A549 (cell line): Measurements from ENCODE around the gene PPIH. TPM values are rescaled to one million over a fixed set of nuclear protein-coding genes. Genes with fewer than 3 reads are reported as not detected.

Experiments used
- ATAC-seq, 2 experiments: fragments of 200-7000 bp in 1 of 2; fragments of >200 bp in 1 of 2; cut with Nextera tagmentation in 1 of 2; cut with Tn5 transposase in 1 of 2; 3 replicates each; pipeline versions ENCODE4 v1.8.0 to v1.9.1; 2018 to 2020; ENCODE audit warnings: mild to moderate bottlenecking in 1 of 2, moderate library complexity in 1 of 2
- CTCF ChIA-PET: fragments of 300-600 bp; sonication (Branson Sonifier 250); formaldehyde crosslinking; extraction: SDS; loops from one replicate; lab custom pipeline; 2021; ENCODE audit warnings: antibody characterized with exemption, inconsistent platforms; lab: Yijun Ruan, JAX
- POLR2A ChIA-PET: fragments of 350-600 bp; formaldehyde crosslinking; extraction: SDS; loops from one replicate; lab custom pipeline; 2021; ENCODE audit warnings: antibody characterized with exemption, inconsistent platforms; lab: Yijun Ruan, JAX
- DNase-seq, 2 experiments: peaks; one replicate each; pipeline versions ENCODE4 v3.0.0 to v3.0.0-alpha.2; 2011 to 2016; ENCODE audit warnings: low read depth in 1 of 2, low spot score in 1 of 2
- FAIRE-seq: peaks from 2 replicates; lab custom pipeline; 2011; peaks lifted over from hg19 to GRCh38; lab: Jason Lieb, UNC
- H3K27ac ChIP-seq, 2 experiments: fragments of >200 bp; sonication (Bioruptor Twin); formaldehyde crosslinking; 3 replicates each; pipeline ENCODE4 v1.5.1; 2016 to 2017
- H3K4me1 ChIP-seq: fragments of >200 bp; sonication (Bioruptor Twin); formaldehyde crosslinking; 3 replicates; pipeline ENCODE4 v1.6.1; 2016
- H3K4me2 ChIP-seq: fragments of >200 bp; sonication (Bioruptor Twin); formaldehyde crosslinking; 3 replicates; pipeline ENCODE4 v1.6.1; 2016
- H3K4me3 ChIP-seq: fragments of >200 bp; sonication (Bioruptor Twin); formaldehyde crosslinking; 3 replicates; pipeline ENCODE4 v1.5.1; 2016
- H3K9me3 ChIP-seq: fragments of >200 bp; sonication (Bioruptor Twin); formaldehyde crosslinking; 3 replicates; pipeline ENCODE4 v1.6.1; 2016
- ATOH8 ChIP-seq: fragments of 250-450 bp; sonication (Bioruptor Pico); IDR thresholded peaks from 2 replicates; pipeline ENCODE4 v1.5.0; 2020; ENCODE audit warnings: low read depth, mild to moderate bottlenecking, moderate library complexity
- BCL3 ChIP-seq: fragments of >200 bp; sonication (Bioruptor Twin); formaldehyde crosslinking; IDR thresholded peaks from 3 replicates; pipeline ENCODE4 v1.6.1; 2016
- BHLHE40 ChIP-seq: IDR thresholded peaks from 2 replicates; pipeline ENCODE4 v1.6.1; 2012; ENCODE audit warnings: low read depth, low read length, inconsistent platforms
- CBX8 ChIP-seq: fragments of 200-600 bp; sonication (generic); IDR thresholded peaks from 2 replicates; pipeline ENCODE4 v1.6.1; 2016
- EHF ChIP-seq: fragments of 250-450 bp; sonication (Bioruptor Pico); IDR thresholded peaks from 2 replicates; pipeline ENCODE4 v1.5.0; 2020; ENCODE audit warnings: mild to moderate bottlenecking
- ESRRA ChIP-seq: fragments of 150-350 bp; IDR thresholded peaks from 2 replicates; pipeline ENCODE4 v1.6.1; 2014; ENCODE audit warnings: mild to moderate bottlenecking, low read length, borderline replicate concordance
- FOSB ChIP-seq: fragments of 250-450 bp; sonication (Bioruptor Pico); IDR thresholded peaks from 2 replicates; pipeline ENCODE4 v1.5.0; 2020; ENCODE audit warnings: mild to moderate bottlenecking, moderate library complexity
- FOXS1 ChIP-seq: fragments of 250-450 bp; sonication (Bioruptor Pico); IDR thresholded peaks from 2 replicates; pipeline ENCODE4 v1.5.0; 2020; ENCODE audit warnings: mild to moderate bottlenecking, moderate library complexity
- GATA3 ChIP-seq: IDR thresholded peaks from 2 replicates; pipeline ENCODE4 v1.6.1; 2012; ENCODE audit warnings: borderline replicate concordance
- HEYL ChIP-seq: fragments of 250-450 bp; sonication (Bioruptor Pico); IDR thresholded peaks from 2 replicates; pipeline ENCODE4 v1.8.0; 2021; ENCODE audit warnings: mild to moderate bottlenecking, moderate library complexity
- HOXB13 ChIP-seq: fragments of 250-450 bp; sonication (Bioruptor Pico); IDR thresholded peaks from 2 replicates; pipeline ENCODE4 v1.5.0; 2020; ENCODE audit warnings: low read depth, mild to moderate bottlenecking, moderate library complexity
- HOXB5 ChIP-seq: fragments of 250-450 bp; sonication (Bioruptor Pico); IDR thresholded peaks from 2 replicates; pipeline ENCODE4 v1.5.0; 2020; ENCODE audit warnings: mild to moderate bottlenecking, moderate library complexity
- JUN ChIP-seq, 2 experiments: fragments of >200 bp; sonication (Bioruptor Twin); formaldehyde crosslinking; IDR thresholded peaks; 2 replicates in 1 of 2; 3 replicates in 1 of 2; pipeline ENCODE4 v1.6.1; 2016 to 2017
- JUNB ChIP-seq: fragments of >200 bp; sonication (Bioruptor Twin); formaldehyde crosslinking; IDR thresholded peaks from 2 replicates; pipeline ENCODE4 v1.6.1; 2016
- MAX ChIP-seq: IDR thresholded peaks from 2 replicates; pipeline ENCODE4 v1.6.1; 2012
- MYC ChIP-seq: IDR thresholded peaks from 2 replicates; pipeline ENCODE4 v1.6.1; 2012; ENCODE audit warnings: mild to moderate bottlenecking, inconsistent platforms, low read length, improper control_type of control experiment, borderline replicate concordance
- NPAS2 ChIP-seq: fragments of 250-450 bp; sonication (Bioruptor Pico); IDR thresholded peaks from 2 replicates; pipeline ENCODE4 v1.8.0; 2022; ENCODE audit warnings: mild to moderate bottlenecking, moderate library complexity, borderline replicate concordance
- REST ChIP-seq: fragments of 200-600 bp; sonication (generic); IDR thresholded peaks from 2 replicates; pipeline ENCODE4 v1.6.1; 2016; ENCODE audit warnings: antibody characterized with exemption, mild to moderate bottlenecking, moderate library complexity
- SREBF2 ChIP-seq: fragments of 450-650 bp; IDR thresholded peaks from 2 replicates; pipeline ENCODE4 v1.6.1; 2014; ENCODE audit warnings: mild to moderate bottlenecking, moderate library complexity
- TP53 ChIP-seq: fragments of 250-450 bp; sonication (Bioruptor Pico); IDR thresholded peaks from 2 replicates; pipeline ENCODE4 v1.5.0; 2021; ENCODE audit warnings: mild to moderate bottlenecking, moderate library complexity
- ZC3H11A ChIP-seq: fragments of 450-650 bp; IDR thresholded peaks from 2 replicates; pipeline ENCODE4 v1.6.1; 2014; ENCODE audit warnings: antibody characterized with exemption, mild to moderate bottlenecking
- ZNF302 ChIP-seq: fragments of 250-450 bp; sonication (Bioruptor Pico); IDR thresholded peaks from 2 replicates; pipeline ENCODE4 v1.9.0; 2021; ENCODE audit warnings: inconsistent platforms, mild to moderate bottlenecking, moderate library complexity
- WGBS: methylation state at CpG from one replicate; pipeline ENCODE4 v1.1.6; 2017; ENCODE audit errors: missing lambda C conversion rate; 5-methylcytosine and 5-hydroxymethylcytosine counted together
- polyA plus RNA-seq, 4 experiments: library from polyadenylated mRNA; depleted of rRNA in 3 of 4; stranded (reverse); fragments of >200 nt; fragmentation: RNase III in 1 of 4; extraction: RNeasy Plus Mini Kit Qiagen cat#74134 plus additional on column Dnase treatment in 1 of 4; gene quantifications; 2 replicates in 3 of 4; 3 replicates in 1 of 4; pipeline ENCODE4 v1.2.3, GENCODE V29; 2011 to 2017

Gene PPIH
- polyA plus RNA-seq, 2 of the 4 experiments (the other 2 are of a cell fraction), result 59.0 to 68.9 TPM

- TF ChIP-seq NPAS2, result 0 out of 2 replicates have a peak, but pooled peaks have one; percentile 4
- 0 out of 2 replicates have a peak, but pooled peaks have one; percentile 40 for TF ChIP-seq MYC
- no peak for TF ChIP-seq SREBF2
- TF ChIP-seq BCL3, result peak; percentile 88; the same call in 1 of the 3 replicates
These were observed at the start of gene PPIH (continued) for GRCh38 chr1:42657981-42658876.

GRCh38 chr1:42613803-42614131 lies 44.5 kb upstream of the PPIH start:
- no peak overlapping the region for H3K4me2 ChIP-seq

More at GRCh38 chr1:42613803-42614131, 44.5 kb upstream of the PPIH start:
- Histone ChIP-seq H3K4me3 (no peak overlapping the region), H3K27ac (no peak overlapping the region), H3K4me1 (no peaks in the 10 kb centered on the region), H3K9me3 (no peaks in the 10 kb centered on the region)
- WGBS, result 86% methylated on average over 4 of the region's 4 CpGs
- TF ChIP-seq ZC3H11A (no peak), ESRRA (no peak), FOXS1 (CRISPR knock-in tag) (no peak), REST (no peak), JUNB (no peak), MAX (no peak), ATOH8 (CRISPR knock-in tag) (no peak), GATA3 (no peak), CBX8 (no peak), FOSB (CRISPR knock-in tag) (no peak), JUN (IDR thresholded peaks at IDR 0.05) (no peak), HOXB13 (CRISPR knock-in tag) (no peak), HOXB5 (CRISPR knock-in tag) (no peak), BHLHE40 (no peak), EHF (CRISPR knock-in tag) (no peak), HEYL (no peak), TP53 (no peak), ZNF302 (CRISPR knock-in tag) (no peak)
- POLR2A ChIA-PET, result no interaction called here
- ATAC-seq, result no peak
- FAIRE-seq, result no peak
- CTCF ChIA-PET, result no interaction called here
- DNase-seq, result no peak
